ENCODE results near the gene ZCCHC2.

The ZCCHC2 gene

GRCh38 chr18:62509779-62510178 is 13.0 kb upstream of the ZCCHC2 start:
- no peak for DNase-seq (ENCODE audit: low read depth)
- H3K4me3 ChIP-seq (ENCODE audit: low read length), result no peak overlapping the region
- TF ChIP-seq CTCF (IDR thresholded peaks at IDR 0.05; ENCODE audit: insufficient read depth, low read depth, low read length, missing control alignments), result no peak

- DNase-seq (ENCODE audit: low read depth), result peak; percentile 41
- no peak for TF ChIP-seq CTCF (IDR thresholded peaks at IDR 0.05; ENCODE audit: insufficient read depth, low read depth, low read length, missing control alignments)
- no peak overlapping the region for H3K4me3 ChIP-seq (ENCODE audit: low read length)
Measured at GRCh38 chr18:62510789-62511188, 12.0 kb upstream of the ZCCHC2 start.

GRCh38 chr18:62512532-62512931 is 10.3 kb upstream of the ZCCHC2 start:
- DNase-seq (ENCODE audit: low read depth), result no peak
- no peak overlapping the region for H3K4me3 ChIP-seq (ENCODE audit: low read length)
- no peak for TF ChIP-seq CTCF (IDR thresholded peaks at IDR 0.05; ENCODE audit: insufficient read depth, low read depth, low read length, missing control alignments)

GRCh38 chr18:62512996-62513395 is 9.8 kb upstream of the ZCCHC2 start:
- H3K4me3 ChIP-seq (ENCODE audit: low read length), result no peak overlapping the region
- DNase-seq (ENCODE audit: low read depth), result peak; percentile 65
- no peak for TF ChIP-seq CTCF (IDR thresholded peaks at IDR 0.05; ENCODE audit: insufficient read depth, low read depth, low read length, missing control alignments)

- TF ChIP-seq CTCF (IDR thresholded peaks at IDR 0.05; ENCODE audit: insufficient read depth, low read depth, low read length, missing control alignments), result no peak
- no peak overlapping the region for H3K4me3 ChIP-seq (ENCODE audit: low read length)
- no peak for DNase-seq (ENCODE audit: low read depth)
Measured at GRCh38 chr18:62514570-62514969, 8.3 kb upstream of the ZCCHC2 start.

GRCh38 chr18:62516242-62516641 is 6.6 kb upstream of the ZCCHC2 start:
- TF ChIP-seq CTCF (IDR thresholded peaks at IDR 0.05; ENCODE audit: insufficient read depth, low read depth, low read length, missing control alignments), result no peak
- DNase-seq (ENCODE audit: low read depth), result no peak
- H3K4me3 ChIP-seq (ENCODE audit: low read length), result no peak overlapping the region

- no peak for TF ChIP-seq CTCF (IDR thresholded peaks at IDR 0.05; ENCODE audit: insufficient read depth, low read depth, low read length, missing control alignments)
- no peak overlapping the region for H3K4me3 ChIP-seq (ENCODE audit: low read length)
- DNase-seq (ENCODE audit: low read depth), result no peak
Measured at GRCh38 chr18:62518460-62519375, 4.1 kb upstream of the ZCCHC2 start.
